ENCODE results near the gene EPHA3.

Gene EPHA3

DNA sequence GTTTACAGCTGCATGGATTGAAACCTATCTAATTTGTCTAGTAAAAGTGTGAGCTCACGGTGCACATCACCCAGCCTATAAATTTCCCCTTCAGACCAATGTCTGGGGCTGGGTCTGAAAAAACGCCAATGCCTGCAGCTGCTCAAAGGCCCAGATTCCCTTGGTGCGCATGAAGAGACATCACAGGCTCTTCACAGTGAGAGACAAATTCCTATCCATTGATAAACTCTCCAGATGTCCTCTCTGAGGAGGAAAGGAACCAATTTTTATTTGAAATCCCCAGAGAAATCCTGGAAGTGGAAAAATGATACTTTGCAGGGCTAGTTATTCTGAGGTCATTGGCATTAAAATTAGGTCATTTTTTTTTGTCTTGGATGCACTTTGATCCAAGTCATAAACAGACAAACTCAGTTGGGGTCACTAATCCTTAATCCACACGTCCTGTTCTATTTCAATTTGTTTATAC lies 360.5 kb downstream of the EPHA3 start:
- no peaks in the 10 kb centered on the region for H3K4me1 ChIP-seq (ENCODE audit: insufficient read depth, low read length, poor library complexity, severe bottlenecking)
- no peaks in the 10 kb centered on the region for H3K79me2 ChIP-seq (ENCODE audit: insufficient read depth, low read length)
- no peaks in the 10 kb centered on the region for H3K36me3 ChIP-seq (ENCODE audit: insufficient read depth, low read length)
- no peak overlapping the region for H3K9ac ChIP-seq (ENCODE audit: low read depth, low read length, poor library complexity, severe bottlenecking)
- no peaks in the 10 kb centered on the region for H3K9me3 ChIP-seq (ENCODE audit: insufficient read depth, low read depth, low read length)
- no peaks in the 10 kb centered on the region for H3K9me2 ChIP-seq (replicated peaks; ENCODE audit: low read depth, low read length)
- H3K27me3 ChIP-seq (ENCODE audit: insufficient read depth, low read length, poor library complexity, severe bottlenecking), result no peaks in the 10 kb centered on the region
- H2AFZ ChIP-seq (ENCODE audit: low read length), result no peak overlapping the region
- H4K20me1 ChIP-seq (ENCODE audit: insufficient read depth, low read length, poor library complexity, severe bottlenecking), result no peaks in the 10 kb centered on the region
- H3K4me3 ChIP-seq (ENCODE audit: low read length, poor library complexity, severe bottlenecking), result no peak overlapping the region
- no peak overlapping the region for H3K4me2 ChIP-seq (ENCODE audit: low read depth, low read length, poor library complexity, severe bottlenecking)
- no peaks in the 10 kb centered on the region for H3F3A ChIP-seq (ENCODE audit: low read depth)
- no peak for TF ChIP-seq CTCF (conservative IDR thresholded peaks at IDR 0.05; ENCODE audit: low read length)
- no peak for TF ChIP-seq EZH2phosphoT487 (IDR thresholded peaks at IDR 0.05; ENCODE audit: borderline replicate concordance)

DNA sequence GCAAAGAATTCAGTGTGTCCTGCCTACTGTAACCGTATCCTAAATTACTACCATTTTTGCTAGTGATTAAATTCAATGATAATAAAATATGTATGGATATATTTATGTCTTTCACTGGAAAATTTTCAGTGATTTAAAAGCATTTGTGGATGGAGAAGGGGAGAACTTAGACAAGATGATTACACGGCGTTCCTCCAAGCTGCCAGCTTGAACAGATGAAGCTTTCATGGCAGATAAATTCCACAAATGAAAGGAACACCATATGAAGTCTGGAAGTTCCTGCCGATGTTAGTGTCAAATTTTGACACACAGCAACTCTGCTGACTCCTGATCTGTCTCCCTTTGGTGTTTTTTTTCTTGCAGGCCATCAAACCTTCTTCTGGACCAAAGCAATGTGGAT lies 364.7 kb downstream of the EPHA3 start:
- Histone ChIP-seq H3K4me3 (ENCODE audit: low read length, poor library complexity, severe bottlenecking) (no peak overlapping the region), H3K79me2 (ENCODE audit: insufficient read depth, low read length) (no peaks in the 10 kb centered on the region), H3K4me2 (ENCODE audit: low read depth, low read length, poor library complexity, severe bottlenecking) (no peak overlapping the region), H3K9ac (ENCODE audit: low read depth, low read length, poor library complexity, severe bottlenecking) (no peak overlapping the region), H4K20me1 (ENCODE audit: insufficient read depth, low read length, poor library complexity, severe bottlenecking) (no peaks in the 10 kb centered on the region), H3K36me3 (ENCODE audit: insufficient read depth, low read length) (no peaks in the 10 kb centered on the region), H2AFZ (ENCODE audit: low read length) (no peak overlapping the region), H3K27me3 (ENCODE audit: insufficient read depth, low read length, poor library complexity, severe bottlenecking) (no peaks in the 10 kb centered on the region), H3K9me3 (ENCODE audit: insufficient read depth, low read depth, low read length) (no peaks in the 10 kb centered on the region), H3K9me2 (replicated peaks; ENCODE audit: low read depth, low read length) (no peaks in the 10 kb centered on the region), H3F3A (ENCODE audit: low read depth) (no peaks in the 10 kb centered on the region), H3K4me1 (ENCODE audit: insufficient read depth, low read length, poor library complexity, severe bottlenecking) (no peaks in the 10 kb centered on the region)
- TF ChIP-seq EZH2phosphoT487 (IDR thresholded peaks at IDR 0.05; ENCODE audit: borderline replicate concordance) (no peak), CTCF (conservative IDR thresholded peaks at IDR 0.05; ENCODE audit: low read length) (no peak)

DNA sequence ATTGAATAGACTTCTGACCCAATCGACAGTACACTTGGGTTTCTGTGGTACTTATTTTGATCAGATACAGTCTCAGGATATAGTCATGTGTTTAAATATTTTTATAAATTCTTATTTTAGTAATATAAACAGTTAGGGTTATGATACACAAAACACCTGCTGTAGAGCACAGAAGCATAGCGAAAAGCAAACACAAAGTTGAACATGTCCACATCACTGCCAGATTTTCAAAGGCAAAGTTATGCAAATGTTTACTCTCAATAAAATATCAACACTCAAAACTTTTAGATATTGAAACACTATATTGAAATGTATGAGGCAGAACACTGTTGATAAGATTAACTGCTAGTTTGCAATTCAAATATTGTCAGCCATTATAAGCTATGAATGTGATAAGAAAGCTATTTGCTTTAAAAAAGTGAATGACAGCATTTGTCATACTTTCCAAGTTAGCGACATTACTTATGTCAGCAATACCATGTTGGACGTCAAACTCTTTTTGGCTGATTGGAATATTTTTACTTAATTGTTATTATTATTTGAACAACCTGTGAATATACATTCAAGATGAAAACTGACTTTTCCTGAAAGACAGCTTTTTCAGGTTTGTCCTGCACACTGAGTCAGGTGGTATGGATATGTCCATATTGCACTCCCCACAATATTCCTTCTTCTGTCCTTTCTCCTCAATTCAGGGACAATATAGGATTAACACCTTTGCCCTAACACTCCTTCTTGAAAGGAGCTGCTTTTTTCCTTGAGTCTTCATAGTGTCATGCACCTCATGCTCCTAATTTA lies 367.1 kb downstream of the EPHA3 start:
- Histone ChIP-seq H3F3A (ENCODE audit: low read depth) (no peaks in the 10 kb centered on the region), H3K27me3 (ENCODE audit: insufficient read depth, low read length, poor library complexity, severe bottlenecking) (no peaks in the 10 kb centered on the region), H3K9me2 (replicated peaks; ENCODE audit: low read depth, low read length) (no peaks in the 10 kb centered on the region), H4K20me1 (ENCODE audit: insufficient read depth, low read length, poor library complexity, severe bottlenecking) (no peaks in the 10 kb centered on the region), H3K36me3 (ENCODE audit: insufficient read depth, low read length) (no peaks in the 10 kb centered on the region), H2AFZ (ENCODE audit: low read length) (no peak overlapping the region), H3K4me1 (ENCODE audit: insufficient read depth, low read length, poor library complexity, severe bottlenecking) (no peaks in the 10 kb centered on the region), H3K79me2 (ENCODE audit: insufficient read depth, low read length) (no peaks in the 10 kb centered on the region), H3K9me3 (ENCODE audit: insufficient read depth, low read depth, low read length) (no peaks in the 10 kb centered on the region), H3K4me2 (ENCODE audit: low read depth, low read length, poor library complexity, severe bottlenecking) (no peak overlapping the region), H3K9ac (ENCODE audit: low read depth, low read length, poor library complexity, severe bottlenecking) (no peak overlapping the region), H3K4me3 (ENCODE audit: low read length, poor library complexity, severe bottlenecking) (no peak overlapping the region)
- no peak for TF ChIP-seq CTCF (conservative IDR thresholded peaks at IDR 0.05; ENCODE audit: low read length)
- no peak for TF ChIP-seq EZH2phosphoT487 (IDR thresholded peaks at IDR 0.05; ENCODE audit: borderline replicate concordance)
